Activated CD8-positive, alpha-beta memory T cell treated with anti-CD3 and anti-CD28 coated beads for 36 hours (primary cell): ENCODE measurements around the gene P2RX4. TPM values are rescaled to one million over a fixed set of nuclear protein-coding genes. Genes with fewer than 3 reads are reported as not detected.

ENCODE experiments used
- CTCF ChIA-PET: fragments of 350-600 bp; sonication (Branson Sonifier 250); formaldehyde crosslinking; loops from one replicate; lab custom pipeline; 2021; ENCODE audit warnings: antibody characterized with exemption; lab: Charles Lee
- POLR2A ChIA-PET: fragments of 350-600 bp; sonication (Branson Sonifier 250); formaldehyde crosslinking; loops from one replicate; lab custom pipeline; 2021; ENCODE audit warnings: antibody characterized with exemption; lab: Charles Lee
- total RNA-seq, 2 experiments: library from RNA; stranded (reverse); gene quantifications; one replicate each; pipeline ENCODE4 v1.2.3, GENCODE V29; 2021

The P2RX4 gene
- total RNA-seq, 2 experiments from 2014 or later = 30.7 to 35.0 TPM

DNA sequence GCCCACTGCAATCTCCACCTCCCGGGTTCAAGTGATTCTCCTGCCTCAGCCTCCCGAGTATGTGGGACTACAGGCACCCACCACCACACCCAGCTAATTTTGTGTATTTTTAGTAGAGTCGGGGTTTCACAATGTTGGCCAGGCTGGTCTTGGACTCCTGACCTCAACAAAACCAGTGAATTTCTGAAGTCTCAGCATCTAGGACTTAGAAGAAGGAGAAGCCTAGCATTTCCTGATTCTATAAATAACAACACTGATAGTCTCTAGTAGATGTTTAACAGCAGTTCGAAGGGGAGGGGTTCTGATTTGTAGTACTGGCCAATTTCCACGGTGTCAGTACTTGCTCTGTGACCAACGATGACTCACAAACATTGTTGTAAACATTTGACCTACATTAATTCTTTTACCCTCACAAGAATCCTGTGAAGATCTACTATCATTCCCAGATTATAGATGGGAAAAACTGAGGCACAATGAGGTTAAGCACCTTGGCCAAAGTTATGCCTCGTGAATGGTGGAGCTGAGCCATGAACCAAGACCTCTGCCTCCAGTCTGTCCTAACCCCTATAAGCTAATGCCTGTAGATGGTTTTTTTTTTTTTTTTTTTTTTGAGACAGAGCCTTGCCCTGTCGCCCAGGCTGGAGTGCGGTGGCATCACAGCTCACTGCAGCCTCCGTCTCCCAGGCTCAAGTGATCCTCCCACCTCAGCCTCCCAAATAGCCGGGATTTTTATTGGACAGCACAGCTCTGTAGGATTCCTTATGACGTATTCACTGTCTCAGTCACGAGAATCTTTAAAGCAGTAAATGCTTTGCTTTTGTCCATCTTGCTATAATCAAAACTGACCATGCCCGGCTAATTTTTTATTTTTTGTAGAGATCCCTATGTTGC, 5.2 kb downstream of the P2RX4 start:
- POLR2A ChIA-PET = interaction anchor here (0.6 to 1.5 kb wide), 5 partner anchors 9 to 1286 kb away, joined by 3 to 10 read pairs (median 4); partner anchors contain the start of gene ZCCHC8
- CTCF ChIA-PET = interaction anchor here (0.6 to 2.8 kb wide), 4 partner anchors 15 to 155 kb away, joined by 3 to 10 read pairs (median 4); partner anchors contain the start of gene P2RX7

DNA sequence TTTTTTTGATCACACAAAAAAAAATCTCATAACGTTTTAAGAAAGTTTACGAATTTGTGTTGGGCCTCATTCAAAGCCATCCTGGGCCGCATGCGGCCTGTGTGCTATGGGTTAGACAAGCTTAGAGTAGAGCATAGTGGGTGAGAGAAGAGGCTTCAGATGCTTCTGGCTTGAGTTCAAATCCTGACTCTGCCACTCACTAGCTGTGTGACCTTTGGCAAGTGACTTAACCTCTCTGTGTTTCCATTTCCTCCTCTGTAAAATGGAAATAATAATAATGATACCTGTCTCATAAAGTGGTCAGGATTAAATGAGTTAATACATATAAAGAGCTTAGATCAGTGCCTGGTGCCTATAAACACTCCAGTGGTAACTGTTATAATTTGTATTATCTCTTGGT, 6.2 kb downstream of the P2RX4 start:
- CTCF ChIA-PET = interaction anchor here (0.7 to 2.8 kb wide), 4 partner anchors 14 to 88 kb away, joined by 3 to 10 read pairs (median 4); partner anchors contain the start of gene P2RX7
- POLR2A ChIA-PET = interaction anchor here (0.6 to 0.7 kb wide), 2 partner anchors 71 to 82 kb away, joined by 3 to 5 read pairs; no protein-coding TSS in a partner anchor

DNA sequence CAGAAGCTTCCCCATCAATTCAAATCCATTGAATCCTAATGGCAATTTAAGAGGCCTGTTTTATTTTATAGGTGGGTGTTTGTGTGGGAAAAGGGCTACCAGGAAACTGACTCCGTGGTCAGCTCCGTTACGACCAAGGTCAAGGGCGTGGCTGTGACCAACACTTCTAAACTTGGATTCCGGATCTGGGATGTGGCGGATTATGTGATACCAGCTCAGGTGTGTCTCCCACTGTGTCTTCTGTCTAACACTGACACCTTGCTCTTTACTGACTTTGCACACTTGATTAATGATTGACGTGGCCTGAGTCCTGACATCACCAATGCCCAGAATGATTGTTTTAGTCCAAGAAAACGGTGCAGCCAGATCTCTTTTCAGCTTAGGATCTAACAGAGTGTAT, 7.1 kb downstream of the P2RX4 start:
- CTCF ChIA-PET = interaction anchor here (0.6 to 0.7 kb wide), 4 partner anchors 24 to 784 kb away, joined by 3 to 4 read pairs (median 3); no protein-coding TSS in a partner anchor
- POLR2A ChIA-PET = interaction anchor here (0.7 kb wide), 1 partner anchor 183 kb away, joined by 7 read pairs; no protein-coding TSS in a partner anchor

GRCh38 chr12:121217761-121218160, 7.8 kb downstream of the P2RX4 start:
- ChIA-PET POLR2A (interaction anchor here (0.7 kb wide), 1 partner anchor 183 kb away, joined by 7 read pairs; no protein-coding TSS in a partner anchor), CTCF (interaction anchor here (0.6 to 1.8 kb wide), 5 partner anchors 10 to 785 kb away, joined by 3 to 5 read pairs (median 3); no protein-coding TSS in a partner anchor)

- CTCF ChIA-PET = interaction anchor here (0.6 to 1.8 kb wide), 2 partner anchors 9 to 468 kb away, joined by 3 to 5 read pairs; no protein-coding TSS in a partner anchor
- POLR2A ChIA-PET = no interaction called here
Measured at GRCh38 chr12:121218588-121219352, 8.8 kb downstream of the P2RX4 start.

DNA sequence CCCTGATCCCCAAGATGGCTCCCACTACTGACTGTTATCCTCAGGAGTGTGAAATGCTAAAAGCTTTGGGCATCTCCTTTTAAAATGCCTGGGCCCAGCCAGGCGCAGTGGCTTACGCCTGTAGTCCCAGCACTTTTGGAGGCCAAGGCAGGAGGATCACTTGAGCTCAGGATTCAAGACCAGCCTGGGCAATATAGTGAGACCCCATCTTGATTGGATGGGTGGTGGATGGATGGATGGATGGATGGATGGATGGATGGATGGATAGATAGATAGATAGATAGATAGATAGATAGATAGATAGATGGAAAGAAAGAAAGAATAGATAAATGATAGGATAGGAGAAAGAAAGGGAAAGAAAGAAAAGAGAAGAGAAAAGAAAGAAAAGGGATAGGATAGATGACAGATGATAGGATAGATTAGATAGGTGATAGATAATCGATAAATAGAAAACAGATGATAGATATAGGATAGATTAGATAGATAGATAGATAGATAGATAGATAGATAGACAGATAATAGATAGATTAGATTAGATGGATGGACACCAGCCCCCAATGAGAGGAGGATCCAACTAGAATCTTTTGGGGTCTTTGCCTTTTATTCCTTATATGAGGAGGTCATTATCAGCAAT, 9.5 kb downstream of the P2RX4 start:
- POLR2A ChIA-PET = no interaction called here
- CTCF ChIA-PET = interaction anchor here (1.8 kb wide), 1 partner anchor 8 kb away, joined by 5 read pairs; no protein-coding TSS in a partner anchor

DNA sequence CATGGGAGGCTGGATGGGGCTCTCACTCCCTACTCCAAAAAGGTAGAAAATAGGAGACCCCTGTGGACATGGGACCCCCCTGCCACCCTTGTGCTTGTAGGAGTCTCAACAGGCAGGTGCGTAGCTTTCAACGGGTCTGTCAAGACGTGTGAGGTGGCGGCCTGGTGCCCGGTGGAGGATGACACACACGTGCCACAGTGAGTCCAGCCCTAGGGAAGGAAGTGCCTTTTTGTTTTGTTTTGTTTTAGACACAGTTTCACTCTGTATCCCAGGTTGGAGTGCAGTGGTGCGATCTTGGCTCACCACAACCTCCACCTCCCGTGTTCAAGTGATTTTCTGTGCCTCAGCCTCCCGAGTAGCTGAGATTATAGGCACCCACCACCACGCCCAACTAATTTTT, 12.9 kb downstream of the P2RX4 start:
- ChIA-PET CTCF (interaction anchor here (1.5 to 1.7 kb wide), 2 partner anchors 15 to 163 kb away, joined by 3 to 4 read pairs; no protein-coding TSS in a partner anchor), POLR2A (no interaction called here)

GRCh38 chr12:121223292-121224285, 13.7 kb downstream of the P2RX4 start:
- POLR2A ChIA-PET = interaction anchor here (1.6 kb wide), 1 partner anchor 9 kb away, joined by 10 read pairs; no protein-coding TSS in a partner anchor

DNA sequence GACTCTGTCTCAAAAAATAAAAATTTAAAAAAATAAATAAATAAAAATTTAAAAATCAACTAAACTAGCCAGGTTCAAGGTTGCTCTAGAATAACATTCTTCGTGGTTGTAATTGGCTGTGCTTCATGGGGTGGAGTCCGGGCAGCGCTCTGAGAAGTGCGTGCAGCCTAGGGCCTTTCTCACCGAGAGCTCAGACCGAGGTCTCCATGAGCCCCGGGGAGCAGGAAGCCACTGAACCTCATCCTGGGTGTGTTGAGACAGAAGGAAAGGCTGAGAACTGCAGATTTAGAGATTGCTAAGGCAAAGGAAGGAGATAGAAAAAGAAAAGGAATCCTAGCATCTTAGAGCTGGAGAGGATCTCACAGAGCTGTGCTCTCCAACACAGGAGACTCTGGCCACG, 14.7 kb downstream of the P2RX4 start:
- POLR2A ChIA-PET = interaction anchor here (1.6 kb wide), 1 partner anchor 10 kb away, joined by 10 read pairs; no protein-coding TSS in a partner anchor
- CTCF ChIA-PET = interaction anchor here (0.7 to 1.7 kb wide), 6 partner anchors 9 to 191 kb away, joined by 3 to 4 read pairs (median 3); no protein-coding TSS in a partner anchor

More at GRCh38 chr12:121223292-121224285, 13.7 kb downstream of the P2RX4 start:
- CTCF ChIA-PET = interaction anchor here (0.7 to 1.7 kb wide), 4 partner anchors 14 to 163 kb away, joined by 3 to 4 read pairs (median 4); no protein-coding TSS in a partner anchor

DNA sequence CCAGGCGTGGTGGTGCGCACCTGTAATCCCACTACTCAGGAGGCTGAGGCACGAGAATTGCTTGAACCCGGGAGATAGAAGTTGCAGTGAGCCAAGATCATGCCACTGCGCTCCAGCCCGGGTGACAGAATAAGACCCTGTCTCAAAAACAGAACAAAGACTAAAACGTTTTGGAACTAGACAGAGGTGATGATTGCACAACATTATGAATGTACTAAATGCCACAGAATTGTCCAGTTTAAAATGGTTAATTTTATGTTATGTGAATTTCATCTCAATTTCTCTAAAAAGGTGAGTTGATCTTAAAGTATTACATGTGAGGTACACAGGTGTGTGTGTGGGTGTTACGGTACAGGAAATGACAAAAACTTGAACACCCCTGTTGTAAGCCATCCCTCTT, 16.5 kb downstream of the P2RX4 start:
- ChIA-PET CTCF (no interaction called here), POLR2A (interaction anchor here (0.7 kb wide), 1 partner anchor 120 kb away, joined by 3 read pairs; no protein-coding TSS in a partner anchor)

- ChIA-PET POLR2A (interaction anchor here (0.7 kb wide), 1 partner anchor 120 kb away, joined by 3 read pairs; no protein-coding TSS in a partner anchor), CTCF (interaction anchor here (1.4 kb wide), 1 partner anchor 8 kb away, joined by 5 read pairs; no protein-coding TSS in a partner anchor)
Measured at GRCh38 chr12:121226871-121227270, 16.9 kb downstream of the P2RX4 start.

- ChIA-PET POLR2A (no interaction called here), CTCF (interaction anchor here (0.6 to 1.4 kb wide), 2 partner anchors 9 to 44 kb away, joined by 3 to 5 read pairs; no protein-coding TSS in a partner anchor)
Measured at GRCh38 chr12:121227294-121227693, 17.4 kb downstream of the P2RX4 start.

GRCh38 chr12:121228919-121229665, 19.2 kb downstream of the P2RX4 start:
- POLR2A ChIA-PET = interaction anchor here (1.1 kb wide), 1 partner anchor 10 kb away, joined by 3 read pairs; no protein-coding TSS in a partner anchor

DNA sequence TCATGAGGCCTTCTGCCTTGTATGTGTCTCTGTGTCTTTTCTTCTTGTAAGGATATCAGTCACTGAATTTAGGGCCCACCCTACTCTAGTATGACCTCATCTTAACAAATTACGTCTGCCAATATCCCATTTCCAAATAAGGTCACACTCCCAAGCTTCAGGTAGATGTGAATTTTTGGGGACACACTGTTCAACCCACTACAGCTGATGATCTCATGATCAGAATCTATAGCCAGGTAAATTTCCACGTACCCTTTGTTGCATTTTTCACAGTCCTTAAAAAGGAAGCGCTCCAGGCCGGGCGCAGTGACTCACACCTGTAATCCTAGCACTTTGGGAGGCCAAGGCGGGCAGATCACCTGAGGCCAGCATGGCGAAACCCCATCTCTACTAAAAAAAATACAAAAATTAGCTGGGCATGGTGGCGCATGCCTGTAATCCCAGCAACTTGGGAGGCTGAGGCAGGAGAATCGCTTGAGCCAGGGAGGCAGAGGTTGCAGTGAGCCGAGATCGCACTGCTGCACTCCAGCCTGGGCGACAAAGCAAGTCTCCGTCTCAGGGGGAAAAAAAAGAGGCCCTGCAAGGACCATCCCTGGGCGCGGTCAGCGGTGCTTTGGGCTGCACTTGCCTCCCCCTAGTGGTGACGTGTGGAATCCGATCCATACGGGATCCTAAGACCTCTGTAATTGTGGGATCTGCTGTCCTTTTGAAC, 20.1 kb downstream of the P2RX4 start:
- ChIA-PET POLR2A (interaction anchor here (1.1 kb wide), 1 partner anchor 9 kb away, joined by 3 read pairs; no protein-coding TSS in a partner anchor), CTCF (interaction anchor here (1.2 to 1.8 kb wide), 6 partner anchors 9 to 100 kb away, joined by 3 to 11 read pairs (median 6); no protein-coding TSS in a partner anchor)

More at GRCh38 chr12:121228919-121229665, 19.2 kb downstream of the P2RX4 start:
- CTCF ChIA-PET = interaction anchor here (1.2 to 1.7 kb wide), 3 partner anchors 14 to 74 kb away, joined by 5 to 10 read pairs (median 6); no protein-coding TSS in a partner anchor

GRCh38 chr12:121230538-121230907, 20.6 kb downstream of the P2RX4 start:
- ChIA-PET CTCF (interaction anchor here (0.6 to 1.8 kb wide), 11 partner anchors 9 to 862 kb away, joined by 3 to 11 read pairs (median 4); no protein-coding TSS in a partner anchor), POLR2A (interaction anchor here (1.4 kb wide), 1 partner anchor 16 kb away, joined by 4 read pairs; no protein-coding TSS in a partner anchor)
